HL-60/S4 (cell line): ENCODE measurements around the gene CXorf49B.

Experiments used
- in situ Hi-C: fragments of 300-500 bp; cut with MboI; formaldehyde crosslinking; loops from 2 replicates; pipeline ENCODE4 v1.14.3; 2022; ENCODE audit warnings: low sequenced_read_pairs

The CXorf49B gene

GRCh38 chrX:71815121-71815905, 52.2 kb downstream of the CXorf49B start:
- in situ Hi-C loops = no loop called here

- in situ Hi-C loops = no loop called here
Observed at GRCh38 chrX:71815906-71816156, 52.7 kb downstream of the CXorf49B start.
